SK-N-SH treated with all-trans-retinoic acid at 6 μM for 48 hours (cell line): ENCODE results near the gene SSR1.

Experiments used
- ESRRG ChIP-seq: fragments of 250-450 bp; sonication (Bioruptor Pico); IDR thresholded peaks from 2 replicates; pipeline ENCODE4 v1.6.1; 2021; ENCODE audit warnings: mild to moderate bottlenecking
- OSR1 ChIP-seq: fragments of 250-450 bp; sonication (Bioruptor Pico); IDR thresholded peaks from 2 replicates; pipeline ENCODE4 v1.8.0; 2022; ENCODE audit warnings: moderate library complexity, mild to moderate bottlenecking, inconsistent platforms

- TF ChIP-seq ESRRG (CRISPR knock-in tag), result no peak
- no peak for TF ChIP-seq OSR1 (CRISPR knock-in tag)
These were observed 54.7 kb downstream of the SSR1 start for GRCh38 chr6:7258231-7258763.
